H1 (cell line): ENCODE data around the gene FIZ1. TPM values are rescaled to one million over a fixed set of nuclear protein-coding genes. Genes with fewer than 3 reads are reported as not detected.
A peak's percentile ranks its signal among the peaks of the same experiment; 100 is the strongest.

Source experiments
- CTCF ChIA-PET: fragments of 300-600 bp; sonication (Branson Sonifier 250); formaldehyde crosslinking; loops from one replicate; lab custom pipeline; 2021; ENCODE audit not compliant: partially characterized antibody; lab: Charles Lee
- POLR2A ChIA-PET: fragments of 300-600 bp; sonication (Branson Sonifier 250); formaldehyde crosslinking; loops from one replicate; lab custom pipeline; 2021; ENCODE audit warnings: inconsistent platforms; ENCODE audit not compliant: partially characterized antibody; lab: Charles Lee
- DNase-seq, 2 experiments: peaks; one replicate each; pipeline versions ENCODE4 v3.0.0 to v3.0.0-alpha.2; 2010 to 2022; ENCODE audit warnings: low spot score in 2 of 2, low read depth in 1 of 2, mixed read lengths in 1 of 2
- FAIRE-seq: peaks from 2 replicates; lab custom pipeline; 2011; peaks lifted over from hg19 to GRCh38; lab: Jason Lieb, UNC
- H2AFZ ChIP-seq: 2 replicates; pipeline ENCODE4 v1.8.1; 2012; ENCODE audit warnings: low read length, inconsistent platforms
- H2AK5ac ChIP-seq: 2 replicates; pipeline ENCODE4 v1.6.1; 2013; ENCODE audit warnings: low read depth, low read length
- H2BK120ac ChIP-seq: replicated peaks from 2 replicates; pipeline ENCODE3; 2013; ENCODE audit warnings: low read depth, low read length, inconsistent platforms
- H2BK12ac ChIP-seq: 2 replicates; pipeline ENCODE4 v1.6.1; 2013; ENCODE audit warnings: low read depth, low read length
- H2BK15ac ChIP-seq: 2 replicates; pipeline ENCODE4 v1.6.1; 2013; ENCODE audit warnings: low read length
- H2BK20ac ChIP-seq: 2 replicates; pipeline ENCODE4 v1.6.1; 2013; ENCODE audit warnings: low read length
- H2BK5ac ChIP-seq: 2 replicates; pipeline ENCODE4 v1.6.1; 2013; ENCODE audit warnings: low read depth, low read length
- H3K14ac ChIP-seq: 2 replicates; pipeline ENCODE4 v1.6.1; 2013; ENCODE audit warnings: inconsistent platforms; ENCODE audit not compliant: insufficient read length
- H3K18ac ChIP-seq: 2 replicates; pipeline ENCODE4 v1.6.1; 2013; ENCODE audit warnings: low read length; ENCODE audit errors: extremely low read depth
- H3K23ac ChIP-seq: 2 replicates; pipeline ENCODE4 v1.6.1; 2013; ENCODE audit warnings: inconsistent platforms; ENCODE audit not compliant: insufficient read length
- H3K23me2 ChIP-seq: 2 replicates; pipeline ENCODE4 v1.6.1; 2013; ENCODE audit warnings: low read depth, low read length
- H3K27ac ChIP-seq: 2 replicates; pipeline ENCODE4 v1.6.1; 2011; ENCODE audit warnings: low read depth, low read length, inconsistent platforms
- H3K27me3 ChIP-seq, 4 experiments: replicated peaks in 1 of 4; 1 replicate in 1 of 4; 2 replicates in 3 of 4; pipeline versions ENCODE4 v1.6.1 to v1.8.1; 2011 to 2013; ENCODE audit warnings: low read length in 3 of 4, mild to moderate bottlenecking in 3 of 4, inconsistent platforms in 2 of 4, mixed read lengths in 2 of 4, moderate library complexity in 1 of 4; ENCODE audit not compliant: control insufficient read depth in 3 of 4, insufficient read depth in 3 of 4; ENCODE audit errors: extremely low read depth in 1 of 4
- H3K36me3 ChIP-seq, 4 experiments: 2 replicates each; pipeline versions ENCODE4 v1.6.1 to v1.8.1; 2011 to 2013; ENCODE audit warnings: mild to moderate bottlenecking in 4 of 4, low read length in 3 of 4, moderate library complexity in 2 of 4, control low read depth in 1 of 4, inconsistent platforms in 1 of 4; ENCODE audit not compliant: insufficient read depth in 4 of 4, control insufficient read depth in 2 of 4
- H3K4ac ChIP-seq: replicated peaks from 2 replicates; pipeline ENCODE3; 2013; ENCODE audit warnings: low read length, low read depth, mixed read lengths, inconsistent platforms; ENCODE audit not compliant: insufficient read length
- H3K4me1 ChIP-seq, 4 experiments: replicated peaks in 1 of 4; 1 replicate in 1 of 4; 2 replicates in 3 of 4; pipeline versions ENCODE4 v1.6.1 to v1.8.1; 2011 to 2013; ENCODE audit warnings: low read length in 3 of 4, inconsistent platforms in 2 of 4, mixed read lengths in 1 of 4; ENCODE audit not compliant: insufficient read depth in 4 of 4, control insufficient read depth in 3 of 4
- H3K4me2 ChIP-seq, 2 experiments: 2 replicates each; pipeline versions ENCODE4 v1.6.1 to v1.8.1; 2011 to 2013; ENCODE audit warnings: low read depth in 2 of 2, low read length in 2 of 2, control low read depth in 1 of 2, inconsistent platforms in 1 of 2, mild to moderate bottlenecking in 1 of 2; ENCODE audit not compliant: insufficient read depth in 1 of 2
- H3K4me3 ChIP-seq, 4 experiments: fragments of 200-600, 300-600 bp in 1 of 4; sonication (generic), shearing (Covaris generic), sonication (Bioruptor Twin) in 1 of 4; 2 replicates each; pipeline versions ENCODE4 v1.5.1 to v1.8.1; 2011 to 2016; ENCODE audit warnings: low read length in 4 of 4, low read depth in 3 of 4, control low read depth in 2 of 4, inconsistent platforms in 2 of 4, mild to moderate bottlenecking in 2 of 4, mixed read lengths in 1 of 4, moderate library complexity in 1 of 4; ENCODE audit not compliant: insufficient read depth in 2 of 4; ENCODE audit errors: extremely low read depth in 1 of 4
- H3K56ac ChIP-seq: replicated peaks from 2 replicates; pipeline ENCODE3; 2013; ENCODE audit warnings: low read depth, mild to moderate bottlenecking, mixed read lengths, low read length, inconsistent platforms; ENCODE audit not compliant: insufficient read length
- H3K79me1 ChIP-seq: 2 replicates; pipeline ENCODE4 v1.6.1; 2013; ENCODE audit warnings: low read depth, low read length, control low read depth
- H3K79me2 ChIP-seq, 2 experiments: 2 replicates each; pipeline versions ENCODE4 v1.6.1 to v1.8.1; 2012 to 2013; ENCODE audit warnings: low read length in 2 of 2, mild to moderate bottlenecking in 2 of 2, inconsistent platforms in 1 of 2; ENCODE audit not compliant: insufficient read depth in 2 of 2, control insufficient read depth in 1 of 2
- H3K9ac ChIP-seq, 4 experiments: replicated peaks in 1 of 4; 1 replicate in 1 of 4; 2 replicates in 3 of 4; pipeline versions ENCODE4 v1.6.1 to v1.8.1; 2011 to 2013; ENCODE audit warnings: low read depth in 3 of 4, low read length in 3 of 4, control low read depth in 2 of 4, mild to moderate bottlenecking in 2 of 4, moderate library complexity in 2 of 4, inconsistent platforms in 1 of 4; ENCODE audit errors: extremely low read depth in 1 of 4
- H3K9me3 ChIP-seq, 2 experiments: 2 replicates each; pipeline versions ENCODE4 v1.6.1 to v1.8.1; 2012 to 2013; ENCODE audit warnings: mild to moderate bottlenecking in 2 of 2, moderate library complexity in 2 of 2, control low read depth in 1 of 2, inconsistent platforms in 1 of 2, low read depth in 1 of 2, low read length in 1 of 2, mixed read lengths in 1 of 2; ENCODE audit not compliant: insufficient read depth in 2 of 2
- H4K20me1 ChIP-seq, 2 experiments: replicated peaks in 1 of 2; 2 replicates each; pipeline versions ENCODE3 to v1.8.1; 2011 to 2013; ENCODE audit warnings: inconsistent platforms in 2 of 2, low read length in 2 of 2, mild to moderate bottlenecking in 1 of 2; ENCODE audit not compliant: insufficient read depth in 2 of 2, control insufficient read depth in 1 of 2
- H4K5ac ChIP-seq: 2 replicates; pipeline ENCODE4 v1.6.1; 2013; ENCODE audit warnings: low read length, low read depth, mixed read lengths, inconsistent platforms; ENCODE audit not compliant: insufficient read length
- H4K8ac ChIP-seq: 2 replicates; pipeline ENCODE4 v1.8.0; 2013; ENCODE audit warnings: mild to moderate bottlenecking, moderate library complexity, low read length, inconsistent platforms; ENCODE audit not compliant: insufficient read depth; ENCODE audit errors: extremely low read depth
- H4K91ac ChIP-seq: replicated peaks from 2 replicates; pipeline ENCODE3; 2013; ENCODE audit warnings: low read length, mixed read lengths, inconsistent platforms; ENCODE audit not compliant: insufficient read length
- BRCA1 ChIP-seq: IDR thresholded peaks from 2 replicates; pipeline ENCODE4 v1.6.1; 2012; ENCODE audit warnings: low read depth, low read length, improper control_type of control experiment
- GTF2F1 ChIP-seq: IDR thresholded peaks from 2 replicates; pipeline ENCODE4 v1.6.1; 2012; ENCODE audit warnings: low read depth, low read length, improper control_type of control experiment, borderline replicate concordance
- RAD21 ChIP-seq, 2 experiments: IDR thresholded peaks in 1 of 2; conservative IDR thresholded peaks in 1 of 2; 2 replicates each; pipeline ENCODE4 v1.6.1; 2011; ENCODE audit warnings: low read depth in 2 of 2, low read length in 2 of 2, improper control_type of control experiment in 1 of 2, inconsistent platforms in 1 of 2, mild to moderate bottlenecking in 1 of 2, moderate library complexity in 1 of 2
- SIN3A ChIP-seq, 2 experiments: IDR thresholded peaks in 1 of 2; conservative IDR thresholded peaks in 1 of 2; 2 replicates each; pipeline ENCODE4 v1.6.1; 2011 to 2012; ENCODE audit warnings: low read length in 2 of 2, improper control_type of control experiment in 1 of 2, low read depth in 1 of 2, mild to moderate bottlenecking in 1 of 2
- WGBS, 2 experiments: shearing (Covaris generic) in 1 of 2; methylation state at CpG; one replicate each; pipeline versions ENCODE4 v1.1.6 to v1.1.7; 2013 to 2015; ENCODE audit warnings: low lambda C conversion rate in 2 of 2, mixed read lengths in 2 of 2, inconsistent platforms in 1 of 2, low coverage in 1 of 2, missing lambda C conversion rate in 1 of 2; ENCODE audit not compliant: insufficient replicate concordance in 2 of 2, insufficient coverage in 1 of 2, insufficient read length in 1 of 2; ENCODE audit errors: extremely low coverage in 1 of 2, missing lambda C conversion rate in 1 of 2; 5-methylcytosine and 5-hydroxymethylcytosine counted together
- polyA plus RNA-seq, 7 experiments: library from polyadenylated mRNA; depleted of rRNA in 3 of 7; stranded (reverse) in 5 of 7; unstranded in 2 of 7; fragments of >200 nt in 5 of 7; fragments of 200-250 nt in 2 of 7; gene quantifications; 1 replicate in 5 of 7; 2 replicates in 1 of 7; 4 replicates in 1 of 7; pipeline versions ENCODE4 v1.2.1 to v1.2.3, GENCODE V29; 2011 to 2013; ENCODE audit warnings: missing spikeins in 2 of 7, mixed read lengths in 2 of 7
- total RNA-seq: library from RNA; stranded (reverse); fragmentation: NEBNext Ultra II Directional; extraction: Animal tissue kit (Norgen Biotek cat#: 25700); gene quantifications from 2 replicates; pipeline ENCODE4 v1.2.1, GENCODE V29; 2021
- TF ChIP-seq, protein P1 (sequence below): IDR thresholded peaks from 2 replicates; pipeline ENCODE4 v1.6.1; 2011; ENCODE audit warnings: low read depth, mild to moderate bottlenecking, low read length; ENCODE audit not compliant: insufficient read depth
- TF ChIP-seq, protein P2 (sequence below), 3 experiments: IDR thresholded peaks; 1 replicate in 2 of 3; 2 replicates in 1 of 3; pipeline versions ENCODE4 v1.5.1 to v1.6.1; 2011; ENCODE audit warnings: low read length in 3 of 3, mild to moderate bottlenecking in 3 of 3, inconsistent platforms in 2 of 3, low read depth in 1 of 3, moderate library complexity in 1 of 3; ENCODE audit not compliant: insufficient read depth in 1 of 3; ENCODE audit errors: control extremely low read depth in 1 of 3

The FIZ1 gene
- total and polyA plus RNA-seq, 2 of the 8 experiments (the other 6 are each of a cell fraction or from before 2014, with no cell fraction given) = 9.1 to 18.5 TPM

DNA sequence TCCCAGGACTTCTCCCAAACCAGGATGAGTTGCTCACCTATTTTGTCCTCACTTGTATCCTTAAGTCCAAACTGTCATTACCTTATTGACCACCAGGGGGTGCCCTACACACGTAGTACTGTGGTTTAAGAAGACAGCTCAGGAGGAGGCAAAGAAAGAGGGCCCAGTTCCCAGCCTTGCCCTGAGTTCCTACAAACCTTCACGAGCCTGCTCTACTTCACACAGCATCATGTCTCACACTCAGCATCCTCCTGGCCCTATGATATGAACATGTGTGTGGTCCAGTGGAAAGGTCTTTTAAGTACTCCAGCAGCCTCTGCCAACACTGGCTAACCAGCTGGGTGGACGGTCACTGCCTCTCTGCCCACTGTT is 33.1 kb upstream of the FIZ1 start:
- Histone ChIP-seq H3K27ac (no peak overlapping the region), H3K27me3 (no peaks in the 10 kb centered on the region), H4K8ac (no peak overlapping the region), H3K14ac (no peak overlapping the region), H3K36me3 (no peaks in the 10 kb centered on the region), H2AFZ (peak overlapping the region; percentile 45; the same call in 1 of the 2 replicates), H3K4me3 (no peak overlapping the region), H3K23ac (no peak overlapping the region), H3K56ac (no peak overlapping the region), H3K9ac (no peak overlapping the region; a peak in 1 of 7 replicates), H3K9me3 (no peaks in the 10 kb centered on the region), H3K79me1 (peaks cover 13% of the 10 kb centered on the region), H3K4ac (no peak overlapping the region), H2BK120ac (no peak overlapping the region), H4K91ac (no peak overlapping the region), H2BK20ac (no peak overlapping the region)
- peak in 1 of 2 experiments; percentile 94 for DNase-seq
- TF ChIP-seq SIN3A (conservative IDR thresholded peaks at IDR 0.05 in 1 of 2, IDR thresholded peaks at IDR 0.05 in 1 of 2; ENCODE audit: low read depth in 1 of 2, low read length in 2 of 2) (peak in 1 of 2 experiments; percentile 77; a peak in 1 of 4 replicates), RAD21 (IDR thresholded peaks at IDR 0.05 in 1 of 2, conservative IDR thresholded peaks at IDR 0.05 in 1 of 2; ENCODE audit: low read depth in 2 of 2, low read length in 2 of 2) (peak; percentile 73 to 81), BRCA1 (no peak), GTF2F1 (no peak)
- TF ChIP-seq, protein P1, sequence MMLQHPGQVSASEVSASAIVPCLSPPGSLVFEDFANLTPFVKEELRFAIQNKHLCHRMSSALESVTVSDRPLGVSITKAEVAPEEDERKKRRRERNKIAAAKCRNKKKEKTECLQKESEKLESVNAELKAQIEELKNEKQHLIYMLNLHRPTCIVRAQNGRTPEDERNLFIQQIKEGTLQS = no peak
- TF ChIP-seq, protein P2, sequence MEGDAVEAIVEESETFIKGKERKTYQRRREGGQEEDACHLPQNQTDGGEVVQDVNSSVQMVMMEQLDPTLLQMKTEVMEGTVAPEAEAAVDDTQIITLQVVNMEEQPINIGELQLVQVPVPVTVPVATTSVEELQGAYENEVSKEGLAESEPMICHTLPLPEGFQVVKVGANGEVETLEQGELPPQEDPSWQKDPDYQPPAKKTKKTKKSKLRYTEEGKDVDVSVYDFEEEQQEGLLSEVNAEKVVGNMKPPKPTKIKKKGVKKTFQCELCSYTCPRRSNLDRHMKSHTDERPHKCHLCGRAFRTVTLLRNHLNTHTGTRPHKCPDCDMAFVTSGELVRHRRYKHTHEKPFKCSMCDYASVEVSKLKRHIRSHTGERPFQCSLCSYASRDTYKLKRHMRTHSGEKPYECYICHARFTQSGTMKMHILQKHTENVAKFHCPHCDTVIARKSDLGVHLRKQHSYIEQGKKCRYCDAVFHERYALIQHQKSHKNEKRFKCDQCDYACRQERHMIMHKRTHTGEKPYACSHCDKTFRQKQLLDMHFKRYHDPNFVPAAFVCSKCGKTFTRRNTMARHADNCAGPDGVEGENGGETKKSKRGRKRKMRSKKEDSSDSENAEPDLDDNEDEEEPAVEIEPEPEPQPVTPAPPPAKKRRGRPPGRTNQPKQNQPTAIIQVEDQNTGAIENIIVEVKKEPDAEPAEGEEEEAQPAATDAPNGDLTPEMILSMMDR (IDR thresholded peaks at IDR 0.05; ENCODE audit: control extremely low read depth in 1 of 3, insufficient read depth in 1 of 3, low read depth in 1 of 3, low read length in 3 of 3) = peak; percentile 23 to 85 (median 83)
- TF ChIP-seq, all 59 proteins: peak for 3
- peak; percentile 28 for FAIRE-seq
- peaks cover 4 to 22% of the 10 kb centered on the region in 2 experiments; a peak in 3 of 4 replicates for H3K79me2 ChIP-seq
- ChIA-PET POLR2A (interaction anchor here (0.7 to 8.8 kb wide), 11 partner anchors 14 to 229 kb away, joined by 3 to 96 read pairs (median 4); partner anchors contain the start of genes CCDC106, FIZ1, NAT14 and ZNF524), CTCF (interaction anchor here (0.5 to 5.3 kb wide), 49 partner anchors 10 to 1159 kb away, joined by 3 to 56 read pairs (median 4); partner anchors contain the start of genes CCDC106, CDC42EP5, FIZ1 and ZNF784)
- peaks cover 3 to 7% of the 10 kb centered on the region in 2 experiments for H4K20me1 ChIP-seq
- peaks cover 3 to 6% (median 6%) of the 10 kb centered on the region in 4 experiments; a peak in 6 of 7 replicates for H3K4me1 ChIP-seq
- no peak overlapping the region for H2AK5ac ChIP-seq
- H3K4me2 ChIP-seq = no peak overlapping the region
- H2BK12ac ChIP-seq = no peak overlapping the region
- no peak overlapping the region for H2BK15ac ChIP-seq
- WGBS, 2 experiments = 46% methylated on average over 3 of the region's 3 CpGs; no CpG with 5 or more reads in 1 of the 2 experiments
- H3K23me2 ChIP-seq = peaks cover 11% of the 10 kb centered on the region
- no peak overlapping the region for H3K18ac ChIP-seq
- no peak overlapping the region for H4K5ac ChIP-seq
- H2BK5ac ChIP-seq = no peak overlapping the region
